Eye (tissue), 1 donor: ENCODE data around the gene TMTC2.
A peak's percentile ranks its signal among the peaks of the same experiment; 100 is the strongest.

Experiments used
- DNase-seq: peaks from one replicate; pipeline ENCODE4 v3.0.0-alpha.2; 2015

TMTC2 gene

DNA sequence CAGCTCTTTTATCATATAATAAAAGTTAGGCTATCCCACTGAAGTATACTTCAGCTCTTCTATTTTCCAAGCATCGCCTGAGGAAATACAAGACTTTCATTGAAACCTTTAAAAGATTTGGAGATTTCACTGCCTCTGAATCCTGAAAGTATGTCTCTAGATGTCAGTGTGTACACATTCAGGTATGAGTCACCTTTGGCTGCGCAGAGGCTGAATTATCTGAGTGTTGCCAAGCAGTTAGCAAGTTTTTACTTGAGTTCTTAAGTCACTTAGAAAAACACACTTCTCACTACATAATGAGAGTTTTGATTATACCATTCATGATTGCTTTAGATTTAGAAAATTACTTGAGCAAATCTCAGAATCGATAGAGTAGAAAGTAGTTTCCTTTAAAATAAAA lies 210.3 kb downstream of the TMTC2 start:
- DNase-seq, result no peak

DNA sequence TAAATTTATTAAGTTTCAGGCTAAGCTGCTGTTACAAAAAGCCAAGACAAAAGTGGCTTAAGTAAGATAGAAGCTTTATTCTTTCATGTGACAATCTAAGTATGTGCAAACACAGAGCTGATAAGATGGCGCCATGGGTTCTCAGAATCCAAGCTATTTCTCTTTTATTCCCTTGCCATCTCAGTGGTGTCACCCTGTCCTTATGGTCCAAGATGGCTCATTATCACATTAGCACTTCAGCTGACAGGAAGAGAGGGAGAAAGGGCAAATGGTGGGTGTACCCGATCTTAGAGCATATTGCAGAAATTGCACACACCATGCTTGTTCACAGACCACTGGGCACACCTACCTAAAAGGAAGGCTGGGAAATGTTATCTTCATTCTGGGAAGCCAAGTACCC lies 211.7 kb downstream of the TMTC2 start:
- no peak for DNase-seq

DNA sequence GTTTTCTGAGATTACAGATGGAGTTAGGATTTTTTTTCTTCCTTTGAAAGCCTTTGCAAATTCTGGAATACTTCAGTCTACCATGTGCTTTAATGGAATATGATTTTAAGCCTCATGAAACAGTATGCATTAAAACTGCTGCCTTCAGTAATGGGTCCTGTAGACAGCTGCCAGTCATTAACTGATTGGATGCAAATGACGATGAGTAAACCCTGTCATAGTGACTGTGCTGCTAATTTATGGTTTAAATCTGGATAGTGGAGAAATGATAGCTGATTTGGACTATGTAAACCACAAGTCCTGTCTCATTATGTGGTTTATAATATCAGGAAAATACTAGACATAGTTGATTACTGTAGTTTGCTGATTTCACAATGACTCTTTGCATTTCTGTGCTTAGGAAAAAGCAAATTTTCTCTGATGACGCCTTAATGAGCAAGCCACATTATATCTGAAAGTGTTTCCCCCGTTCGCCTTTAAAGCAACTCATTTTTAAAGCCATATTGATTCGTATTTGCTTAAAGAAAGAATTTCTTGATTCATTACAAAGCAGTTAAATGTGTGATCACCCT lies 217.6 kb downstream of the TMTC2 start:
- DNase-seq, result no peak

DNA sequence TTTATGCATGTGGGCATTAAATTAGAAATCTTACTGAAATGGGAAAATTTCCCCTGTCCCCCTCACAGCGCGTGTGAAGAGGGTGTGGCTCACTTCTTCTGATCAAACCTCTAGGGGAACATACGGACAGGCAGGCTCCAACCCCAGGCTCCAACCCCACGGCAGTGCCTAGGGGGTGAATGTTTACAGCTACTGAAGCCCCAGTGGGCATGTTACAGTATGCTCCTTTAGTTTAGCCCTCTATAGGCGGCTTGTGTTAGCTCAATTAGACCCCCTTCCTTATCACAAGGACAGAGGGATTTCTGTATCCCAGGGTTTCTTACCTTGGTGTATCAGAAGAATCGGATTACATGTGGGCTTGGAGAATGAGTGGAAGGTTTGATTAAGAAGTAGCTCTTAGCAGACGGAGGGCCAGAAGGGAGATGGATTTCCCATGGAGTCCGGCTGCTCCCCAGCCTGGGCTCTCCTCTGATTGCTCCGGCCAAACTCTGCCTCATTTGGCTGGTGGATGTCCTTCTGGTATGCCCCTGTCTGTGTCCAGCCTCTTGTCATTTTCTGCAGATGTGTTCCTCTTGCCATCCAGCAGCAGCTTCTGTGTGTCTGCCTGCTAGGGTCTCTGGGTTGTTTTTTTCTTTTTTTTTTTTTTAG lies 223.7 kb downstream of the TMTC2 start:
- DNase-seq, result no peak

DNA sequence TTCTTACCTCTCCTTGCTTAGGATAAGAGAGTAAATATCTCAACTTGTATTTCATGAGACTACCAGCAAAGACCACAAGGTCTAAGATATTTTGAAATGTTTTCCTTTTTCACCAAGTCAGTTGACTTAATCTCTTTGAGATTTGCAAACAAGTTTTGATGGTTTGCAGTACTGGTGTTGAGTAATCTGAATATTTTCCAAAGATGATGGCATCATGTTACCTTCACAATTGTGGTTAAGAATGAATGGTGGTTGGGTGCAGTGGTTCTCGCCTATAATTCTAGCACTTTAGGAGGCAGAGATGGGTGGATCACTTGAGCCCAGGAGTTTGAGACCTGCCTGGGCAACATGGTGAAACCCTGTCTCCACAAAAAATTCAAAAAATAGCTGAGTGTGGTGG lies 225.7 kb downstream of the TMTC2 start:
- no peak for DNase-seq

DNA sequence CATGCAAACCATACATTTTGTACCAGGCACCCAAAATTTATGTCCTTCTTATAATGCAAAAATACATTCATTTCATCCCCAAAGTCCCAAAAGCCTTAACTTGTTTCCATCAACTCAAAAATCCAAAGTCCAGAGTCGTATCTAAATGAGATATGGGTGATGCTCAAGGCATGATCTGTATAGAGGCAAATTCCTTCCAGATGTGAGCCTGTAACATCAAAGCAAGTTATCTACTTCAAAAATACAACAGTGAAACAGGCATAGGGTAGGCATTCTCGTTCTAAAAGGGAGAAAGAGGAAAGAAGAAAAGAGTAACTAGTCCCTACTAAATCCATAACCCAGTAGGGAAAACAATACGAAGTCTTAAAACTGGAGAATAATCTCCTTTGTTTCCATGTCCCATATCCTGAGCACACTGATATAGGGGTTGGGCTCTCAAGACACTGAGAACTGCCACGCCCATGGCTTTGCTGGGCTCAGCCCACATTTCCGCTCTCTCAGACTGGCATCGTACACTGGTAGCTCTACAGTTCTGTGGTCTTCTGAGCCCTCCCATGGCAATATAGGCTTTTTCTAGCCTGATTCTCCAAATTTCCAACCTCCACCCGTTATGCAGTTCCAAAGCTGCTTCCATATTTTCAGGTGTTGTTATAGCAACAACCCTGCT lies 232.8 kb downstream of the TMTC2 start:
- no peak for DNase-seq

DNA sequence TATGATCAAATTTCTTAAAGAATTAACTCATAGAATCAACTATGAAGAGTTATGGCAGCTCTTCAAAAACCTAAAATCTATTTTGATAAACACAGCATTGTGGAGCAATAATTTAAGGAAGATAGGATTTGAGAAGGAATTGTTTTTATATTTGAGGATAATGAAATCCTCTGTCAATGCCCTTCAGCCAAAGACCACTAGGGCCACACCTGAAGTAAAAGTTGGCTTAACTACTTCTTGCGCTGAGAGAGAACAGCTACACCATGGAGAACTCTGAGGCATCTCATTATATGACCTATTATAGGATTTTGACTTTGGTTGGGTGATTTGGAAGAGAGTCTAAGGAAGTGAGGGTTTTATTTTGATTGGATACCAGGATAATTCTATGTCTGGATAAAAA lies 237.2 kb downstream of the TMTC2 start:
- DNase-seq, result no peak

DNA sequence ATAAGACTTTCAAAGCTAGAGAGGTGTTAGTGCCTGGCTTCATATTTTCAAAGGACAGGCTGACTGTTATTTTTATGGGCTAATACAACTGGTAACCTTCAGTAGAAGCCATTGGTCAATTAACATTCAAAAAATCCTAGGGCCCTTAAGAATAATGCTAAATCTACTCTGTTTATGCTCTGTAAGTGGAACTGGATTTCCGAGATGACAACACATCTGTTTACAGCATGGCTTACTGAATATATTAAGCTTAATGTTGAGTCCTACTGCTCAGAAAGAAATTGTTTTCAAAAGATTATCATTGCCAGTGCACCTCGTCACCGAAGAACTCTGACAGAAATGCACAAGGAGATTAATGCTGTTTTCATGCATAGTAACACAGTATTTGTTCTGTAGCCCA lies 239.9 kb downstream of the TMTC2 start:
- DNase-seq, result no peak

DNA sequence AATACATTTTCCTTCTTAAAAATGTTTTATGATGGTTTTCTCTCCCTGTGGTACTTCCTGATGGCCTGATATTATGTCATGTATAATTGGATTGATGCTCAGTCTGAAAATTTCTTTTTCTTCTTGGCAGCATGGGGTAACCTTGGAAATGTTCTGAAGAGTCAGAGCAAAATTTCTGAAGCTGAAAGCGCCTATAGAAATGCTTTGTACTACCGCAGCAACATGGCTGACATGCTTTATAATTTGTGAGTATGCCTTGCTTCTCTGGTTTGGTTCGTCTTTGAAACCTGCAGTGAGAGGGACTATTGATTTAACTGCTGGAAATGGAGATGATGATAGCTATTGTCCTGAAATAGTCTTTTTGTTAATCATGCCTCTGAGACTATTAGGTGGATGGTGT lies 243.6 kb downstream of the TMTC2 start:
- peak; percentile 36 for DNase-seq

DNA sequence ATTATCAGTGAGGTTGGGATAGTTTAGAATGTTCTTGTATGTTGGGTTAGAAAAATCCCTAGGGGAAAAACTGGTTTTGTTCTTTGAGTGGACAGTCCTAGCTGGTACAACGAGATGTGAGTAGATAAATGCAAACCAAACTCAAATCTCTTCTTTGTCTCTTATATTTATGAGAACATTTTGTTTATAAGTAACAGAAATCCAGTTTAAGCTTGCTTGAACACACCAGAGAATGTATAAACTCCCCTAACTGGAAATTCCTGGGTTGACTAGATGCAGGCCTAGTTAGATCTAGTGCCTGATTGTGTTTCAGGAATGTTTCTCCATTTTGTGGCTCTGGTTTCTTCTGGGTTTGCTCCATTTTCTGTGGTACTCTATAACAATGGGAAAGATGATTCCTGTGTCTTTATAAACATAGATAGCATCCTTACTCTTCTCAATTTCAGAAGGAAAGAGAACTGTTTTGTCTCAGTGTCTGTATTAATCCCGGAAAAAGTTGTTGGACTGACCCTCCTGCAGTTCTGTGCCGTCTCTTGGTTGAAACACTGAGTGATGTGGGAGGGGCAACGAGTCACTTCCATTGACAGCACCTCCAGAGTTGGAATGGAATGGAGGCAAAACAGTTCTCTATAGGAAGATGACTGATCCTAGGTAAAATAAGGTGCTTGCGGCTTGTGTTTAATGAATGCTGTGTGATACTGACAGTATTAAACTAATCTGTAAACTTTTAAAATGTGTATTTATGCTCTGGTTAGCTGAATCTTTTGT lies 244.8 kb downstream of the TMTC2 start:
- no peak for DNase-seq

DNA sequence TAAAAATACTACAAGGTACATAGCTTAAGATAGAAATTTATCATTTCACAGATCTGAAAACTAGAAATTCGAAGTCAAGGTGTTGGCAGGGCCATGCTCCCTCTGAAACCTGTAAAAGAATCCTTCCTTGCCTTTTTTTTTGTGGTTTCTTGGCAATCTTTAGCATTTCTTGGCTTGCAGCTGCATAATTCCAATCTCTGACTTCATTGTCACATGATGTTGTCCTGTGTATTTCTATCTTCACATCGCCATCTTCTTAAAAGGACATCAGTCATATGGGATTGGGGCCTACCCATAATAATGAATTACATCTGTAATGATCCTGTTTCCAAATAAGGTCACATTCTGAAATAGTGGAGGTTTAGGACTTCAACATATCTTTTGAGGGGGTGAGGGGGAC lies 250.4 kb downstream of the TMTC2 start:
- DNase-seq, result no peak

DNA sequence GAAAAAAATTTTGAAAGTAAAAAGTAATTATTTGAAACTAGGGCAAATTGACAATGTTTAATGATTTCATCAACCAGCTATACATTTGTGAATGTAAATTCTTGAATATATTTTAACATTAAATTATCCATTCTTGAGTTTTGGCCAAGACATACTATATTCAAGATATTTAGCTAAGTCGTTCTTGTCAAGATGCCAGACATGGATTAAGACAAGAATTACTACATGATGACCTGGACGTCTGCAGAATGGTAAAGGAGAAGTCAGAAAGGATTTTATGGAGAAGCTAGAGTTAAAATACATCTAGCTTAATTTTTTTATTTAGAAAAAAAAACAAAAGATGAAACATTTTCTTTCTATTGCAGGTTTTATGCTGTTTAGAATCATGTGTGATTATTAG lies 255.8 kb downstream of the TMTC2 start:
- no peak for DNase-seq

DNA sequence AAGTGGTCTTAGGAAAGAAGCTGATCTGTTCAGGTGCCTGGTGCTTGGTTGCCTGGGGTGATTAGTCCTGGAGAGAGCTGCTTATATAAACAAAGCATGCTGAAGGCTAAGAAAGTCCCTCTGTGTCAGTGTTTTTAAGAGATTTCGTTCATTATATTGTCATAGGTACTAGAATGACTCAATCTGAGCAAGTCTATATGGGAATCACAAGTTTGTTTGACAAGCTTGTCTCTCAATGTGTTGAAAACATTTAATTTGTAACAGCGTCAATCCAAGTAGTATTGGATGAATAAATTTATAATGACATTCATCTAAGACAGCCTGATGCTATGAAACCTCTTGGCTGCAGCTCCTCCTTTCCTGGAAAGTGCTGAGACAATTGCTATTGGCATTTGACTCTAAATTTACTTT lies 256.3 kb downstream of the TMTC2 start:
- no peak for DNase-seq

DNA sequence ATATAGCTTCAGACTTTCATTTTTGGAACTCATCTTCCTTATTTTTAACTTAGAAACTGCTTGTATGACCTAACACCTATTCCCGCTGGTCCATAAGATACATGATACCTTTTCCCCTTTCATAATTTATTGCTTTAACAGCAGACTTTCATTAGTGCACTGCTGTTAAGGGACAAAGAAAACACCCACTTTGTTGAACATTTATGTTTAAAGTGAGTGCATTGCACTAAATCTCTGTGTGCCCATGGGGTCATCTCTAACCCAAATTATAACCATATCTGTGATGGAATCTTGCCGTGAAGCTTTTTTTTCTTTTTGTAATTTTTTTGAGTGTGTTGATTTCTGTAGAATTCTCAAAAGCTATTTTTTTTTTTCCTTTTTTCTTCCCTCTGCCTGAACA lies 261.8 kb downstream of the TMTC2 start:
- DNase-seq, result no peak

DNA sequence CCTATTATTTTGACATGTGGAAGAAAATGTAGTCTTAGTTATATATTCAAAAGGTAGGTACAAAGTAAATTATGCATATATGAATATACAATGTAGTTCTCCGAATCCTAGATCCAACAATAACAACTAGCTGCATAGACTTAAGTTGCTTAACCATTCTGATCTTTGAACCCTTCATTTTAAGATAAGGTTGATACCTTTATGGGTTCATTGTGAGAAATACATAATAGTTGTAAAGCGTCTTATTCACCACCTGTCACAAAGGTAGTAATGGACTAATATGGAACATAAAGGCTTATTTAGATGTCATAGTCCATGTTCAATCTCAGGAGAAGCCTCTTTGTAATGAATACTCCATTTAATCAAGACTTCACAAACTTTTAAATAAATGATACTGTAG lies 263.6 kb downstream of the TMTC2 start:
- no peak for DNase-seq

DNA sequence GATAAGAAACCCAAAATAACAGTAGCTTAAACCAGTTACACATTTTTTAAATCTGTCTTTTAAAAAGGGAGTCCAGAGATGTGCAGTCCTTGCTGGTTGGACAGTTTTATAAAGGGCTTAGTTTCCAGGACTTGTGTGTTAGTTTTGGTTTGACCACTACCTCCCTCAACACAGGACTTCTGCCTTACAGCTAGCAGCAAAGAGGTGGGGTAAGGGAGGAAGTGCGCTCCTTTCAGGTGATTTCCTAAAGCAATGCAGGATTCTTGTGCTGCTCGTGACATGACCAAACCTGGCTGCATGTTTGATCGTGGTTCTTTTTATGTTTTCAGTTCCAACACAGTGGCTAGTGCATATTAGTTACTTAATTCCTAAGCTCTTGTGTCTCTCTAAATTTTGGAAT lies 266.2 kb downstream of the TMTC2 start:
- DNase-seq, result no peak

DNA sequence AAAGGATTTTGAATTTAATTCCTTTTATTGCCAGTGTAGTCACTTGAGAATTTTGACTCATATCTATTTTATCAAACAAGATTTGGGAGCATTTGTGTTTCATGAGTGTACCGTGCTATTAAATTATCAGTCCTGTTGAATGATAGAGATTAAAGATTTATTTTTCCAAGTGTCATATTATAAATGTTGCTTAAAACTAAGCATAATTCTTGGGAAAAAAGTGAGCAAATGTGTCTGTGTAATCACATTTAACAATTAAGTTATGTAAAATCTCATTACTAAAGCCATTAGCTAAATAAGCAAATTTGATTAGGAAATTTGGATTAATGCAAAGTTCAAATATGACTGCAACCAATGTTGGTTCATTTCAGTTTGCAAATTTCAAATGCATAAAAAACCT lies 266.7 kb downstream of the TMTC2 start:
- no peak for DNase-seq

DNA sequence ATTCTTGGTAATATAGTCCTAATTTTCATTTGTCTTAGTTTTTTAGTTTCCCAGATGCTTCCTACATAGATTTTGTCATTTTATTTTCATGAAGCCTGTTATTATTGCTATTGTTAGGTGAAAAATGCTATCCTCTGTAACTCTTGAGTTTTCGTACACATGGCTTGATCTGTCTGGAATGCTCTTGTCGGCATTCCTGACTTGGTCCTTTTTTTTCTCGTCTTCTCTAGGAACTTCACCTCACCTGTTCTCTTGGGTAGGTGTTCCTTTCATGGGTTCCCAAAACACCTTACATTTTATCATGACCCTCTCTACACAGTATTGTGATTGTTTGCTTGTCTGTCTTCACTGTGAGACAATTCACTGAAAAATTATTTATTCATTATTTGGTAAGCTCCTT lies 267.4 kb downstream of the TMTC2 start:
- DNase-seq, result no peak

DNA sequence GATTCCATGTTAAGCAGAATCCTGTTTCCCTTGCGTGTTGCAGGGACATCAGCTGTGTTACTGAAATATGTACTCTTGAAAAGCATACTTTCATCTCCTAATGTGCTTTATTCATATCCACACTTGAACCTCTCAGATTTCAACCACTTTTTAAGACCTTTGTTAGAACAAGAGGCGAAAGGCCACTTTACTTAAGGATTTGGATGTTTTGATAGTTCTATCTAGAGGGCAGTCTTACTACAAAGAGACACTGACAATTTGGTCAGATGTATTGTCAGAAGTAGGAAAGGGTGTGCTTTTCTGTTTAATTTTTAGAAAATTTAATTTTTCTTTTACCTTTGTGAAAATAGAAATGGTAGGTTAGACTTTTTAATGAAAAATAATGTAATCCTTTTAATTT lies 267.9 kb downstream of the TMTC2 start:
- DNase-seq, result no peak

DNA sequence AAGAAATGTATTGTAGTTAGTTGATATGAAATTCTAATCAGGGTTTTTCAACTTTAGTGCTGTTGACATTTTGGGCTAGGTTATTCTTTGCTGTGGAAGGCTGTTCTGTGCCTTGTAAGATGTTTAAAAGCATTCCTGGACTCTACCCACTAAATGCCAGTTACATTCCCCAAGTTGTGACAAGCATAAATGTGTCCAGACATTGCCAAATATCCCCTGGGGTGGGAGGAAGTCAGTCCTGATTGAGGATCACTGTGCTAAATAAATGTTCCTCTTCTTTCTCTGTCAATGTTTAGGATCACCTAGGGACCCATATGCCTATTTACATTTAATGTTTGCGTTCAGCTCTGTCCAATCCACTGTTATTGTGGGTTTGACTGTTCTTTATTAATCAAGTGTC lies 268.3 kb downstream of the TMTC2 start:
- no peak for DNase-seq

DNA sequence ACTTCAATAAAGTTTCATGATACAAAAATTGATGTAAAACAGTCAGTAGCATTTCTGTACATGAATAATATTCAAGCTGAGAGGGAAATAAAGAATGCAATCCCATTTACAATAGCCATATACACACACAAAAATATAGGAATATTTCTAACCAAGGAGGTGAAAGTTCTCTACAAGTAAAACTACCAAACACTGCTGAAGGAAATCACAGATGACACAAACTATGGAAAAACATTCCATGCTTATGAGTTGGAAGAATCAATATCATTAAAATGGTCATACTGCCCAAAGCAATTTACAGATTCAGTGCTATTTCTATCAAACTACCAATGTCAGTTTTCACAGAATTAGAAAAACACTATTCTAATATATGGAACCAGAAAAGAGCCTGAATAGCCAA lies 272.3 kb downstream of the TMTC2 start:
- no peak for DNase-seq

DNA sequence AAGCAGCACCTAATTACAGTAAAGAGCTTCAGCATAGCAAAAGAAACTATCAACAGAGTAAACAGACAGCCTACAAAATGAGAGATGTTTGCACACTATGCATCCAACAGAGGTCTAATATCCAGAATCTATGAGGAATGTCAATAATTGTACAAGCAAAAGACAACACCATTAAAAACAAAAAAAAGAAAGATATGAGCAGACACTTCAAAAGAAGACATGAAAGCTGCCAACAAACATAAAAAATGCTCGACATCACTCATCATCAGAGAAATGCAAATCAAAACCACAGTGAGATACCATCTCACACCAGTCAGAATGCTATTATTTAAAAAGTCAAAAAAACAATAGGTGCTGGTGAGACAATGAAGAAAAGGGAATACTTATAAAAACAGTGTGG lies 273.1 kb downstream of the TMTC2 start:
- DNase-seq, result no peak

DNA sequence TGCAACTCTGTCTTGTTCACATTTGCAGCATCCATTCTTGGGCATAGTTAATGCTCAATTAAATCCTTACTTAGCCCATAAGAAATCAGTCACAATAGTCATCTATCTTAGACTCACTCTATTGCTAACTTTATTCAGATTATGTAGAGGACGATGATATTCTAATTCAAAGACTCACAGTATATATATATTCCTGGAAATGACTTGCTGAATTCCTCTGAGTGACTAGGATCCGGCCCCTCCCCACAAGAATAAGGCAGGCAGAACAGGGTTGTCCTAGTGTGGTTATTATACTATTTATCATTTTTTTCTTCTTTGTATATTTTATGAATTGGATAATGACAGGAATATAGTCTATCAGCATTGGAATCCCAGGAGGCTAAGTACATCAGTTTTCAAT lies 275.1 kb downstream of the TMTC2 start:
- DNase-seq, result no peak

DNA sequence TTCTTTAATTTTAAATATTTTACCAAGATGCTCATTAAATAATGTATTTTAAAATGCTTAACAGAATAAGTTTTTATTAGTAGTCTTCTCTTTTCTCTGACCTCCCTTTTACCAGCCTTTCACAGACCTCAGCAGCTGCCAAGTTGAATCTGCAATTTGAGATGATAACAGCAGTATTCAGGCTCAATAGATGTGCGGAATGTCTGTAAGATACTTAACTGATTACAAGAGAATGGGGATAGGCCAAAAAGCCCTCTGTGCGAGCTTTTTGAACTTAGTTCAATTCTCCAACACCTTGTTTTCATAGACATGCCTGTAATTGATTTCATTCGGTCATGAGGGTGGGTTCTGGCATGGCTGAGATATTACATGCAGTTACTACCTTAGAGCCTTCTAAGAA lies 277.2 kb downstream of the TMTC2 start:
- DNase-seq, result peak; percentile 67
